Epidermal melanocyte (primary cell): ENCODE measurements around the gene EID2B.

ENCODE experiments used
- DNase-seq: peaks from one replicate; pipeline ENCODE4 v3.0.0; 2011; ENCODE audit warnings: low spot score; ENCODE audit not compliant: insufficient read length

Gene EID2B

DNA sequence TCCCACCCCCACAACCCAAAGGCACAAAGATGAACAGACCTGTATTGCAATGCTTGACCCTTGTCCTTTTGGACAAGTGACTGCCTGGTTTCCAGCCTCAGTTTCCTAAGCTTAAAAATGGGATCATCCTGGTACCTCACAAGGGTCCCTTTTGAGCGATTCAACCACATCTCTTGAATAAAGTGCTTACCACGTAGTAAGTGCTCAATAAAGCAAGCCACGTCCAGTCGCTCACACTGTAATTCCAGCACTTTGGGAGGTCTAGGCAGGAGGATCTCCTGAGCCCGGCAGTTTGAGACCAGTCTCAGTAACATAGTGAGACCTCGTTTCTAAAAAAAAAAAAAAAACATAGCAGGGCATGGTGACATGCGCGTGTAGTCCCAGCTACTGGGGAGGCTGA, 32.7 kb downstream of the EID2B start:
- DNase-seq: no peak

DNA sequence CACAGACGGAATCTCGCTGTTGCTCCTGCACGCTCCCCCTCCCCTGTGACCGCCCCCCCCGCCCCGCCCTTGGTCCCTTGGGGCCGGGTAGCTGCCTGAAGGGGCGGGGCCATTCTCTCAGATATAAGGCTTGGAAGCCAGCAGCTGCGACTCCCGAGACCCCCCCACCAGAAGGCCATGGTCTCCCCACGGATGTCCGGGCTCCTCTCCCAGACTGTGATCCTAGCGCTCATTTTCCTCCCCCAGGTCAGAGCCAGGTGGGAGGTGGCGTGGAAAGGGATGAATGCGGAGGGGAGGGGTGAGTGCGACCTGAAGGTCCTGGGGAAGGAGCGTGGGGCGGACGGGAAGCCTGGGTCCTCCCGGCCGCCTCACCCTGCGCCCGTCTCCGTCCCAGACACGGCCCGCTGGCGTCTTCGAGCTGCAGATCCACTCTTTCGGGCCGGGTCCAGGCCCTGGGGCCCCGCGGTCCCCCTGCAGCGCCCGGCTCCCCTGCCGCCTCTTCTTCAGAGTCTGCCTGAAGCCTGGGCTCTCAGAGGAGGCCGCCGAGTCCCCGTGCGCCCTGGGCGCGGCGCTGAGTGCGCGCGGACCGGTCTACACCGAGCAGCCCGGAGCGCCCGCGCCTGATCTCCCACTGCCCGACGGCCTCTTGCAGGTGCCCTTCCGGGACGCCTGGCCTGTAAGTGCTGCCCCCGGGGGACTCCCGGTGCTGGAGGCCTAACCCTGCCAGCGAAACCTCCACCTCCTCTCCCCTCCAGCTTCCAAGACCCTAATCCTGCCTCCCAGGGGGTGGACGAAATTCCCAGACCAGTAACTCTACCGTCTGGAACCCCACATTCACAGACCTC, 33.6 kb downstream of the EID2B start, which contains the start of gene DLL3:
DLL3 (plus strand) TSS at position 150 of the 845 bp plus-strand sequence; CDS start at position 178, 28 bp downstream.
- no peak for DNase-seq

DNA sequence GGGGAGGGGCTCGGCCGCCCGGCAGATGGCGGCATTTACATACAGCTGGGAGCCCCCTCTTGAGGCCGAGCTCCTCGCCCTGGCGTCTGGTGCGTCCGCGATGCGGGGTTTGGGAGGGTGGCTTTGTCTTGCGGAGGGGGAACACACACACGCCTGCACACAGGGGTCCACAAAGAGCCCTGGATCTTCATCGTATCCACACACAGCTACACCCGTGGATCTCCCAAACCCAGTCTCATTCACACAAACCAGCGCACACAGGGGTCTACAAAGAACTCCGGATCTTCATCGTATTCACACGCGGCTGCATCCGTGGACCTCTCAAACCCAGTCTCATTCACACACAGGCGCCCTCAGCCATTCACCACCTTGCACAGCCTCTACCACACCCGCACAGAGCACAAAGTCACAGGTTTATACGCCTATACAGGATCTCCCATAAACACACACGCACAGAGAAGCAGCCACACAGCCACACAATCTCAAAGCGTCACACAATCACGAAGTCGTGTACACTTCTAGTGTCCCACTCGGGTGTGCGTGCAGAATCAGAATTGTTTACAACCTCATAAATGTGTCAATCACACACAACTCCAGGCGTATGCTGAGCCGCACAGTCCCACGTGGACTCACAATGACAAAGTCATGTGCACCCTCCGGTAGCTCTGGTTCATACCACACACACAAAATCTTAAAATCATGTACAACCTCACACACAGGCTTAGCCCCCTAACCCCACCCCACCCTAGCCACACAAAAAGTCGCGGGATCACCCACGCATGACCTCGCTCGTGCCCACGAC, 34.5 kb downstream of the EID2B start:
- no peak for DNase-seq

DNA sequence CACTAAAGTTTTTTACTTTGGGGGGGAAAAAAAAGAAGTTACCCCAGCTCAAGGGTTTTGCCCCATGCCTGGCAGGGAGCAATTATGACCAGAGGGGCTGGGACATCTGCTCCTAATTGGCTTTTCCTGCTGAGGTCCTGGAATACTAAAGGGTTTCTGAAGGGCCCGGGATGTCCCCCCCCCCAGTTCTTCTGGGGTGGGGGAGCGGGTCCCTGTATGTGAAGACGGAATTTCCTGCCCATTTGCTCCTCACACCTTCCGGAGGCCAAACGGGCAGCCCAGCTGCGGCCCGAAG, 35.0 kb downstream of the EID2B start:
- DNase-seq: no peak

DNA sequence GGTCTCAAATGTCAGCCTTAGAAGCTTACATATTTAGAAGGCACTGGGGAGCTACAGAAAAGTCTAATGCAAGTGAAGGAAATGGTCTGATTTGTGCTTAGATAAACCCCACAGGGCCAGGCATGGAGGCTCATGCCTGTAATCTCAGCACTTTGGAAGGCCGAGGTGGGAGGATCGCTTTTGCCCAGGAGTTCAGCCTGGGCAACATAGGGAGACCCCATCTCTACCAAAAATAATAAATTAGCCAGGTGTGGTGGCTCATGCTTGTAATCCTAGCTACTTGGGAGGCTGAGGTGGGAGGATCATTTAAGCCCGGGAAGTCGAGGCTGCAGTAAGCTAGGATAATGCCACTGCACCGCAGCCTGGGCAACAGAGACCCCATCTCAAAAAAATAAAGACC, 36.6 kb downstream of the EID2B start:
- no peak for DNase-seq

DNA sequence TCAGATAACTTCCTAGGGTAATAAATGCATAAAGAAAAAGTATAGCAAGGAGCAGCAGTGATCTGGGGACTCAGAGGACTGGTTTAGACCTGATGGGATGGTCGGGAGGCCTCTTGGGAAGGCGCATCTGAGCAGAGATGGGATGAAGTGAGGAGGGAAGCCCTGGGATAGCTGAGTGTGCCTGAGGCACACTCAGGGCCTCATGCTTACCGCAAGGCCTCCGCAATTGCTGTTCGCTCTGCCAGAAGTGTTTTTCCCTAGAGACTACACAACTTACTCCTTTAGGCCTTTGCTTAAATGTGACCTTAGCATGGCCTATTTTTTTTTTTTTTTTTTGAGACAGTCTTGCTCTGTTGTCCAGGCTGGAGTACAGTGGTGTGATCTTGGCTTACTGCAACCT, 38.0 kb downstream of the EID2B start:
- DNase-seq: no peak

DNA sequence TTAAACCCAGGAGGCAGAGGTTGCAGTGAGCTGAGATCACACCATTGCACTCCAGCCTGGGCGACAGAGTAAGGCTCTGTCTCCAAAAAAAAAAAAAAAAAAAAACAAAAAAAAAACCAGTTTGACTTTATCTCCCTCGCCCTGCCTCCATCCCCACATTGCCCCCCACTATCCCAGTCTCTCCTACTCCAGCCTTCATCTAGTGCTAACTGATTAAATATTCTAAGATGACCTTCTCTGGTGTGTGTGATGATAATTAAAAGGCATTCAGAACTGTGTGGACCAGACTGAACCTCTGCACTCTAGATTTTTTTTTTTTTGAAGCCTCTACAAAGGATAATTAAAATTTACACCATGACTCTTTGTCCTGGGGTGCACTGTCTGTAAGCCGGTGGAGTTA, 39.9 kb downstream of the EID2B start:
- DNase-seq: no peak

DNA sequence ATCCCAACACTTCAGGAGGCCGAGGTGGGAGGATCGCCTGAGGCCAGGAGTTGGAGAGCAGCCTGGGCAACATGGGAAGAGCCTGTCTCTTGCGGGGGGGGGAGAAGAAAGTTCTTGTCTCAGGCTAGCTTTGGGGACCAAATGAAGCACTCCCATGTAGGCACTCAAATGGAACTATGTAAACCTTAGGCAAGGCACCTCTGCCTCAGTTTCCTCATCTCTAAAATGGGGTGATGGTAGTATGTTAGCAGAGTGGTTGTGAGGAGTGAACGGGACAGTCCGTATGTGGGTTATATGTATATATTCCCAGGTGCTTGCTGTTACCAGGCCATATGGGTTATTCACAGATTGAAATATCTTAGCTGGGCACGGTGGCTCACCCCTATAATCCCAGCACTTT, 40.4 kb downstream of the EID2B start:
- no peak for DNase-seq

DNA sequence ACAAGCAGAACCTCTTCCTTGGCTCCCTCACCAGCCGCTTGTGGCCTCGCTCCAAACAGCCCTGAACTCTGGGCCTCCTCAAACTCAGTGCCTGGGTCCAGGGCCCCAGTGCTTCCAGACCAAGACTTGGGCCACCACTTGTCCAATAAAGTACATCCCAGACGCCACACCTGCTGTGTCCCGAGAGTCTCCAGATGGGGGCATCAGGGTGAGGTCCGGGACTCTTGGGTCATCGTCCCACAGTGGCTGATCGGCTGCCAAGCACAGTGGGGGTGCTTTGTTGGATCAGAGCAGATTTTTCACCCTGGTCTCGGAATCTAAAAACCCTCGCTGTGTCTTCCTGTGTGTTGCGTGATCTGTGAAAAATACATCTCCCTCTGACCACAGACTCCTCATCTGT, 42.9 kb downstream of the EID2B start:
- DNase-seq: no peak

DNA sequence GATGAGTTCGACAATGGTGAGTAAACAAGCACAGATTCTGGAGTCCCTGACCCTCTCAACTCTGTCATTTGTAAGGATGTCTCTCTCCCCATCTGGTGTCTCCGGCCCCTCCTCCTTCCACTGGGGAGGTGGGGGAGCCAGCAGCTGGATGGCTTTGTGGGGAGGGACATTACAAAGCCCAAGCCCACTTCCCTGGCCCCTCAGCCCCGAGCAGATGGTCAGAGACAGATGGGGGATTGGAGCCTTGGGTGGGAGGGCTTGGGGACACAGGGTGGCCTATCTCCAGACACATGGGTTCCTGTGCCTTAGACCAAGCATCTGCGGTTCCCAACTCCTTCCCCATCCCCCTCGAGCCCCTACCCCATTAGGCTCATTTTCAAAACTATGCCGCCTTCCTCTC, 49.5 kb downstream of the EID2B start:
- DNase-seq: no peak

DNA sequence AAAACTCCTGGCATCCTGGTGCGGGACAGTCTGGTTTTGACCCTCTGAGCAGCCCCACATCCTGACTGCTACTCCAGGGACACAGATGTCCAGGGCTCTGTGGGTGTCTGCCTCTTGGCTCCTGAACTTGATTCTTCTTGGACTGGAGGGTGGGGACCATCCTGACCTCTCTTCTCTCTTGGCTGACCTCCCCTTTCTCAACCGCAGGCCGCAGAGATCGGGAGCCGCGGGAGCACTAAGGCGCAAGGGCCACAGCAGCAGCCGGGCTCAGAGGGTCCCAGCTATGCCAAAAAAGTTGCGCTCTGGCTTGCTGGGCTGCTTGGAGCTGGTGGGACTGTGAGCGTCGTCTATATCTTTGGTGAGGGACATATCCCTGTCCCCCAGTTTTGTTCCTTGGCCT, 51.0 kb downstream of the EID2B start:
- DNase-seq: no peak

DNA sequence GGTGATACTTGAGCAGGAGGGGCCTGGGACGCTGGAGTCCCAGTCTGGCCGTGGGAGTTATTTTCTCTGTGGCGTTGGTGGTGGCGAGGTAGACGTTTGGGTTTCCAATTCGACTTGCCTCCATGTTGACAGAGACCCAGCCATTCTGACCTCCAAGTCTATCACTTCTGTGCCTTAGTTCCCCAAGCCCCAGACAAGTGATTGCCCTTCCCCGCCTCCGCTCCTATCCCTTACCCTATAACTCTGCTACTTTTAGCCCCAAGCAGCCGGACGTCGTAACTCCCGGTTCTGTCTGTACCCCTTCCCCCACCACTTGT, 51.5 kb downstream of the EID2B start:
- no peak for DNase-seq
